GM18505 (cell line): ENCODE data around the gene SPACA7.

Source experiments
- ATAC-seq: cut with Tn5 transposase; IDR thresholded peaks from one replicate; pipeline ENCODE4 v1.9.1; 2021; ENCODE audit not compliant: unreplicated experiment
- POLR2A ChIP-seq: IDR thresholded peaks from 4 replicates; pipeline ENCODE4 v1.6.1; 2011; ENCODE audit warnings: borderline replicate concordance; ENCODE audit not compliant: insufficient read depth, insufficient read length; ENCODE audit errors: extremely low read depth

SPACA7 gene

GRCh38 chr13:112376050-112376681 lies at the start of gene SPACA7:
Gene SPACA7 (plus strand): TSS chr13:112376355. CDS start chr13:112376386, 31 bp downstream.
- no peak for ATAC-seq
- TF ChIP-seq POLR2A: no peak

- ATAC-seq: no peak
These were observed 49.3 kb upstream of the SPACA7 start for GRCh38 chr13:112326821-112327370.

GRCh38 chr13:112328936-112329335 lies 47.2 kb upstream of the SPACA7 start:
- no peak for ATAC-seq
- TF ChIP-seq POLR2A: no peak

More at GRCh38 chr13:112326821-112327370, 49.3 kb upstream of the SPACA7 start:
- no peak for TF ChIP-seq POLR2A

GRCh38 chr13:112329376-112329775 lies 46.8 kb upstream of the SPACA7 start:
- ATAC-seq: no peak
- no peak for TF ChIP-seq POLR2A

GRCh38 chr13:112330066-112330465 lies 46.1 kb upstream of the SPACA7 start:
- no peak for ATAC-seq
- TF ChIP-seq POLR2A: no peak

- no peak for ATAC-seq
- no peak for TF ChIP-seq POLR2A
These were observed 45.4 kb upstream of the SPACA7 start for GRCh38 chr13:112330479-112331381.

- no peak for ATAC-seq
- no peak for TF ChIP-seq POLR2A
These were observed 44.5 kb upstream of the SPACA7 start for GRCh38 chr13:112331675-112332074.

GRCh38 chr13:112332727-112333126 lies 43.4 kb upstream of the SPACA7 start:
- no peak for TF ChIP-seq POLR2A
- no peak for ATAC-seq

GRCh38 chr13:112333756-112334543 lies 42.2 kb upstream of the SPACA7 start:
- TF ChIP-seq POLR2A: no peak
- no peak for ATAC-seq

GRCh38 chr13:112335135-112335534 lies 41.0 kb upstream of the SPACA7 start:
- ATAC-seq: no peak
- TF ChIP-seq POLR2A: no peak

GRCh38 chr13:112341446-112341845 lies 34.7 kb upstream of the SPACA7 start:
- ATAC-seq: no peak

GRCh38 chr13:112341976-112342735 lies 34.0 kb upstream of the SPACA7 start:
- no peak for ATAC-seq
- TF ChIP-seq POLR2A: no peak

More at GRCh38 chr13:112341446-112341845, 34.7 kb upstream of the SPACA7 start:
- TF ChIP-seq POLR2A: no peak
